Panc1 (cell line): Measurements from ENCODE around the gene DCP1A. TPM values are rescaled to one million over a fixed set of nuclear protein-coding genes. Genes with fewer than 3 reads are reported as not detected.
A peak's percentile ranks its signal among the peaks of the same experiment; 100 is the strongest.
"Not testable (repeated sequence)": the region's sequence is repeated elsewhere in the genome, so short reads cannot be mapped to it uniquely, and the experiment has no call there.

Source experiments
- ATAC-seq: fragments of 200-7000 bp; cut with Tn5 transposase; 2 replicates; pipeline ENCODE4 v1.9.1; 2020; ENCODE audit warnings: mild to moderate bottlenecking, moderate library complexity
- BruUV-seq: library from RNA; stranded (reverse); fragments of 400-500 nt; replicated peaks from 2 replicates; lab custom pipeline; 2021; lab: Mats Ljungman, UMichigan
- CTCF ChIA-PET: fragments of 300-600 bp; sonication (Branson Sonifier 250); formaldehyde crosslinking; loops from one replicate; lab custom pipeline; 2022; ENCODE audit warnings: antibody characterized with exemption; lab: Charles Lee
- POLR2A ChIA-PET: fragments of 300-600 bp; sonication (Branson Sonifier 250); formaldehyde crosslinking; loops from one replicate; lab custom pipeline; 2022; ENCODE audit warnings: antibody characterized with exemption; lab: Charles Lee
- DNase-seq: peaks from one replicate; pipeline ENCODE4 v3.0.0-alpha.2; 2010; ENCODE audit warnings: low read depth, low spot score
- H3K27ac ChIP-seq: 2 replicates; pipeline ENCODE4 v1.5.1; 2011; ENCODE audit warnings: mild to moderate bottlenecking, low read length, inconsistent platforms
- H3K27me3 ChIP-seq: fragments of 200-500 bp; sonication (Bioruptor generic); 2 replicates; pipeline ENCODE4 v1.6.0; 2014; ENCODE audit warnings: low read length, inconsistent platforms; ENCODE audit not compliant: control insufficient read depth, insufficient read depth
- H3K36me3 ChIP-seq: fragments of 200-500 bp; sonication (Bioruptor generic); 2 replicates; pipeline ENCODE4 v1.5.1; 2014; ENCODE audit warnings: inconsistent platforms, mild to moderate bottlenecking, low read length, moderate library complexity; ENCODE audit not compliant: control insufficient read depth, insufficient read depth
- H3K4me1 ChIP-seq: 2 replicates; pipeline ENCODE4 v1.5.1; 2011; ENCODE audit warnings: inconsistent platforms, mild to moderate bottlenecking, low read length, moderate library complexity; ENCODE audit not compliant: control insufficient read depth, insufficient read depth
- H3K4me3 ChIP-seq, 2 experiments: 2 replicates each; pipeline ENCODE4 v1.5.1; 2011 to 2012; ENCODE audit warnings: low read depth in 2 of 2, low read length in 2 of 2, mild to moderate bottlenecking in 2 of 2, inconsistent platforms in 1 of 2, moderate library complexity in 1 of 2
- H3K9me3 ChIP-seq: fragments of 200-500 bp; sonication (Bioruptor generic); 2 replicates; pipeline ENCODE4 v1.5.1; 2014; ENCODE audit warnings: low read depth, mild to moderate bottlenecking, inconsistent platforms, low read length, moderate library complexity; ENCODE audit not compliant: control insufficient read depth, insufficient read depth
- POLR2AphosphoS5 ChIP-seq: IDR thresholded peaks from 2 replicates; pipeline ENCODE4 v1.6.1; 2012; ENCODE audit warnings: mild to moderate bottlenecking, low read depth, low read length, moderate library complexity
- REST ChIP-seq, 2 experiments: IDR thresholded peaks; 2 replicates each; pipeline ENCODE4 v1.6.1; 2011 to 2012; ENCODE audit warnings: low read depth in 2 of 2, control low read depth in 1 of 2, low read length in 1 of 2, mild to moderate bottlenecking in 1 of 2, moderate library complexity in 1 of 2; ENCODE audit not compliant: insufficient read depth in 1 of 2
- SIN3A ChIP-seq: IDR thresholded peaks from 2 replicates; pipeline ENCODE4 v1.6.1; 2012; ENCODE audit warnings: low read depth, mild to moderate bottlenecking, low read length, moderate library complexity, borderline replicate concordance; ENCODE audit not compliant: insufficient read depth
- TCF7L2 ChIP-seq: IDR thresholded peaks from 2 replicates; pipeline ENCODE4 v1.6.1; 2011; ENCODE audit warnings: mild to moderate bottlenecking, low read depth, low read length, inconsistent platforms
- in situ Hi-C: cut with HindIII; loops from 2 replicates; pipeline ENCODE4 v1.10.0; 2016; ENCODE audit warnings: low sequenced_read_pairs, low pct_unique_long_range_greater_than_20kb
- intact Hi-C: fragments of 100-400 bp; cut with micrococcal nuclease; formaldehyde crosslinking; loops from one replicate; pipeline ENCODE4 v1.10.0; 2022; ENCODE audit not compliant: unreplicated experiment
- total RNA-seq: library from RNA; stranded (reverse); gene quantifications from one replicate; pipeline ENCODE4 v1.2.1, GENCODE V29; 2021; ENCODE audit not compliant: unreplicated experiment
- TF ChIP-seq, protein P1 (sequence below): fragments of 450-650 bp; IDR thresholded peaks from 2 replicates; pipeline ENCODE4 v1.5.1; 2017; ENCODE audit warnings: mild to moderate bottlenecking

The DCP1A gene
- total RNA-seq, 1 experiment from 2014 or later, result 14.4 TPM

GRCh38 chr3:53269888-53270880 is 77.2 kb downstream of the DCP1A start:
- intact Hi-C loops, result no loop called here
- BruUV-seq, result no TSS peak
- CTCF ChIA-PET, result no interaction called here
- TF ChIP-seq POLR2AphosphoS5 (peak; percentile 59; the same call in 1 of the 2 replicates), TCF7L2 (no peak)
- TF ChIP-seq, protein P1, sequence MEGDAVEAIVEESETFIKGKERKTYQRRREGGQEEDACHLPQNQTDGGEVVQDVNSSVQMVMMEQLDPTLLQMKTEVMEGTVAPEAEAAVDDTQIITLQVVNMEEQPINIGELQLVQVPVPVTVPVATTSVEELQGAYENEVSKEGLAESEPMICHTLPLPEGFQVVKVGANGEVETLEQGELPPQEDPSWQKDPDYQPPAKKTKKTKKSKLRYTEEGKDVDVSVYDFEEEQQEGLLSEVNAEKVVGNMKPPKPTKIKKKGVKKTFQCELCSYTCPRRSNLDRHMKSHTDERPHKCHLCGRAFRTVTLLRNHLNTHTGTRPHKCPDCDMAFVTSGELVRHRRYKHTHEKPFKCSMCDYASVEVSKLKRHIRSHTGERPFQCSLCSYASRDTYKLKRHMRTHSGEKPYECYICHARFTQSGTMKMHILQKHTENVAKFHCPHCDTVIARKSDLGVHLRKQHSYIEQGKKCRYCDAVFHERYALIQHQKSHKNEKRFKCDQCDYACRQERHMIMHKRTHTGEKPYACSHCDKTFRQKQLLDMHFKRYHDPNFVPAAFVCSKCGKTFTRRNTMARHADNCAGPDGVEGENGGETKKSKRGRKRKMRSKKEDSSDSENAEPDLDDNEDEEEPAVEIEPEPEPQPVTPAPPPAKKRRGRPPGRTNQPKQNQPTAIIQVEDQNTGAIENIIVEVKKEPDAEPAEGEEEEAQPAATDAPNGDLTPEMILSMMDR, result no peak
- Histone ChIP-seq H3K4me1 (peaks cover 16% of the 10 kb centered on the region; the same call in 1 of the 2 replicates), H3K27ac (peak overlapping the region; percentile 88), H3K36me3 (no peaks in the 10 kb centered on the region), H3K9me3 (no peaks in the 10 kb centered on the region), H3K4me3 (no peak overlapping the region), H3K27me3 (no peaks in the 10 kb centered on the region)
- DNase-seq, result peak; percentile 45
- in situ Hi-C loops, result no loop called here
- peak; percentile 95 for ATAC-seq
- POLR2A ChIA-PET, result interaction anchor here (0.5 kb wide), 1 partner anchor 1760 kb away, joined by 7 read pairs; no protein-coding TSS in a partner anchor

DNA sequence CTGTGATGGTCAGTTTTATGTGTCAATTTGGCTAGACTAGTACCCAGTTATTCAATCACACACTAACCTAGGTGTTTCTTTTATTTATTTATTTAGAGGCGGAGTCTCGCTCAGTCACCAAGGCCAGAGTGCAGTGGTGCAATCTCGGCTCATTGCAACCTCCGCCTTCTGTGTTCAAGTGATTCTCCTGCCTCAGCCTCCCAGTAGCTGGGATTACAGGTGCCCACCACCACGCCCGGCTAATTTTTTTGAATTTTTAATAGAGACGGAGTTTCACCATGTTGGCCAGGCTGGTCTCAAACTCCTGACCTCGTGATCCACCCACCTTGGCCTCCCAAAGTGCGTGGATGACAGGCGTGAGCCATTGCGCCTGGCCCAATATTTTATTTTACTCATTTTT is 78.2 kb downstream of the DCP1A start:
- H3K27me3 ChIP-seq, ATAC-seq, H3K4me3 ChIP-seq, intact Hi-C loops, DNase-seq, BruUV-seq, H3K36me3 ChIP-seq, H3K9me3 ChIP-seq, in situ Hi-C loops, CTCF ChIA-PET, POLR2A ChIA-PET: not testable (repeated sequence)
- H3K27ac ChIP-seq, result peak overlapping the region; percentile 88
- H3K4me1 ChIP-seq, result peaks cover 16% of the 10 kb centered on the region; the same call in 1 of the 2 replicates

- Histone ChIP-seq H3K4me3 (no peak overlapping the region), H3K9me3 (no peaks in the 10 kb centered on the region), H3K27me3 (no peaks in the 10 kb centered on the region), H3K4me1 (peaks cover 16% of the 10 kb centered on the region; the same call in 1 of the 2 replicates), H3K36me3 (no peaks in the 10 kb centered on the region), H3K27ac (no peak overlapping the region; the same call in 1 of the 2 replicates)
- in situ Hi-C loops, result no loop called here
- intact Hi-C loops, result no loop called here
- TF ChIP-seq, protein P1, result no peak
- no peak for TF ChIP-seq REST (IDR thresholded peaks at IDR 0.05; ENCODE audit: insufficient read depth in 1 of 2, low read depth in 2 of 2, low read length in 1 of 2)
- no peak for TF ChIP-seq POLR2AphosphoS5
- no peak for TF ChIP-seq SIN3A
- TF ChIP-seq TCF7L2, result no peak
- no TSS peak for BruUV-seq
- no peak for ATAC-seq
- POLR2A ChIA-PET, result interaction anchor here (0.6 kb wide), 1 partner anchor 46 kb away, joined by 3 read pairs; no protein-coding TSS in a partner anchor
- CTCF ChIA-PET, result no interaction called here
- no peak for DNase-seq
Measured at GRCh38 chr3:53267766-53268165, 79.6 kb downstream of the DCP1A start.
